ENCODE results near the gene RNASE1.

Gene RNASE1

DNA sequence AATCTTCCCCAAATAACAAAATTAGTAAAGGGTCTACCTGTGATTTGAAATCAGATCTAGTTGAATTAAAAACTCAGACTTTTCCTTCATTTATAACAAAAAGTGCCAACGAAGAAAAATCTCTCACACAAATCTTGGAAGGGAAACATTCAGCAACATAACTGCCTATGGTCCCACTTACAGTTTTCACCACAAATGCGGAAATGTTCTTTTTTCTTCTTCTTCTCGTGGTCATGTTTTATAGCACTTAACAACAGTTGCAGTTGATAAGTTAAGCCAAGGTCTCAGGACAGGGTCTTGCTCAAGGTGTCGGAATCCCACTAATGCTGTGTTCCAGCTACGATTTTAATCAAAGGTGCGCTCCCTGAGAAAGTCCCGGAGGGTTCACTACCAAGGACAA is 11.5 kb downstream of the RNASE1 start:
- TF ChIP-seq, protein P1, sequence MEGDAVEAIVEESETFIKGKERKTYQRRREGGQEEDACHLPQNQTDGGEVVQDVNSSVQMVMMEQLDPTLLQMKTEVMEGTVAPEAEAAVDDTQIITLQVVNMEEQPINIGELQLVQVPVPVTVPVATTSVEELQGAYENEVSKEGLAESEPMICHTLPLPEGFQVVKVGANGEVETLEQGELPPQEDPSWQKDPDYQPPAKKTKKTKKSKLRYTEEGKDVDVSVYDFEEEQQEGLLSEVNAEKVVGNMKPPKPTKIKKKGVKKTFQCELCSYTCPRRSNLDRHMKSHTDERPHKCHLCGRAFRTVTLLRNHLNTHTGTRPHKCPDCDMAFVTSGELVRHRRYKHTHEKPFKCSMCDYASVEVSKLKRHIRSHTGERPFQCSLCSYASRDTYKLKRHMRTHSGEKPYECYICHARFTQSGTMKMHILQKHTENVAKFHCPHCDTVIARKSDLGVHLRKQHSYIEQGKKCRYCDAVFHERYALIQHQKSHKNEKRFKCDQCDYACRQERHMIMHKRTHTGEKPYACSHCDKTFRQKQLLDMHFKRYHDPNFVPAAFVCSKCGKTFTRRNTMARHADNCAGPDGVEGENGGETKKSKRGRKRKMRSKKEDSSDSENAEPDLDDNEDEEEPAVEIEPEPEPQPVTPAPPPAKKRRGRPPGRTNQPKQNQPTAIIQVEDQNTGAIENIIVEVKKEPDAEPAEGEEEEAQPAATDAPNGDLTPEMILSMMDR (conservative IDR thresholded peaks at IDR 0.05; ENCODE audit: low read depth), result no peak
- CTCF ChIA-PET, result no interaction called here
- POLR2A ChIA-PET (ENCODE audit: low non-redundant PET), result no interaction called here
- DNase-seq (ENCODE audit: low spot score), result no peak
- no peak overlapping the region for H3K27ac ChIP-seq

DNA sequence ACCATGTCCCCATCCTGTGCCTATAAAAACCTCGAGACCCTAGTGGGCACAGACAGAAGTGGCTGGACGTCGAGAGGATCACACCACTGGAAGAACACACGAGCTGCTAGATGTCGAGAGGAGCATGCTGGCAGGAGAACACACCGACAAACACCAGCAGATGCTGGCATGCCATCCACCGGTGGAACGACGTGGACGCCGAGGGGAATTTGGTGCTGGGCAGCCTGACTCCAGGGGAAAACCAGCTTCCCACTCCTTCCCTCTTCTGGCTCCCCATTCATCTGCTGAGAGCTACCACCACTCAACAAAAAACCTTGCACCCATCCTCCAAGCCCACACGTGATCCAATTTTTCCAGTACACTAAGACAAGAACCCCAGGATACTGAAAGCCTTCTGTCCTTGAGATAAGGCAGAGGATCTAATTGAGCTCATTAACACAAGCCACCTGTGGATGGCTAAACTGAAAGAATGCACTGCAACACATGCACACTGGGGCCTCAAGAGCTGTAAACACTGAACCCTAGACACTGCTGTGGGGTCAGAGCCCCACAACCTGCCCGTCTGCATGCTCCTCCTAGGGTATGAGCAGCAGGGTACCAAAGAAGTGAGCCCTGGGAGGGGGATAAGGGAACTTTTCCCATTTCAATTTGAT is 12.1 kb downstream of the RNASE1 start:
- DNase-seq (ENCODE audit: low spot score), result no peak
- TF ChIP-seq, protein P1 (conservative IDR thresholded peaks at IDR 0.05; ENCODE audit: low read depth), result no peak
- POLR2A ChIA-PET (ENCODE audit: low non-redundant PET), result no interaction called here
- no peak overlapping the region for H3K27ac ChIP-seq
- CTCF ChIA-PET, result no interaction called here

DNA sequence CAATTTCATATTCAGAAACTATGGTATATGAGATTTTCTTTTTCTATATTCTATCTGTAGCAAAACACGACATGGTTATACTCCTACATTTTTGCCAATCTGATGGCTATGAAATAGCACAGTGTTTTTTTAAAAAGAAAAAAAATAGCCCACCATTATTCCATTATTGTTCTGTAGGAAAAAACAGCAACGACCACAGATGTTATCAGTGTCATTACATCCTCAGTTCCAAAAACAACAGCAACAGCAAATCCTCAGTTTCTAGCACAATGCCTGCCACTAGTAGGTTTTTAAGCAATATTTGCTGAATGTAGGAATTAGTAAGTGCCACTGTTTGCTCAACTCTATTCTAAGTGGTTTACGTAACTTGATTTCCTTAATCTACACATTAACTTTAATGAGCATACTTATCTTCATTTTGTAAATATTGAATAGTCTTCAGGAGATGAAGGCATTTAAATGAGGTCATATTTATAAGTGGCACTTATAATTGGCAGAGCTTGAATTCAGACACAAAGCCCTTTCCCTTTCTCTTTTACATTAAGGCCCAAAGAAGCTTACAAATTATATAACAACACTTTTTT is 13.3 kb downstream of the RNASE1 start:
- TF ChIP-seq, protein P1 (conservative IDR thresholded peaks at IDR 0.05; ENCODE audit: low read depth), result no peak
- ChIA-PET CTCF (no interaction called here), POLR2A (ENCODE audit: low non-redundant PET) (no interaction called here)
- H3K27ac ChIP-seq, result no peak overlapping the region
- DNase-seq (ENCODE audit: low spot score), result no peak

DNA sequence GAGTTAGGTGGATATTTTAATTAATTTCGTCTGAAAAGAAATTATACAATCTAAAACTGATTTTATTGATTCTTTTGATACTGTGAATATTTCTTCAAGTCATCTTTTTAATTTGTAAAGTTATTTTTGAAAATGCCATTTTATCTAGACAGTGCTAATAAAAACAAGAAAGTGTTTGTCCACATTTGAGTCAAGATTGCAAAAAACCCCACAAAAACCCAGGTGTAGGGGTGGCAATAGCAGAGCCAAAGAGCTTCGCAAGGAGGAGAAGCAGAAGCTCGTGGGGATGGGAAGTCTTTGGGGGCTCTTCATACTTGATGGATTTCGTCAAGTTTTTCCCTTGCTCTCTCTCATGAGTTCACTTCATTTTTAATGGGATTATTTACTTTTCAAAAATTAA is 15.6 kb downstream of the RNASE1 start:
- TF ChIP-seq, protein P1 (conservative IDR thresholded peaks at IDR 0.05; ENCODE audit: low read depth), result no peak
- no peak for DNase-seq (ENCODE audit: low spot score)
- H3K27ac ChIP-seq, result no peak overlapping the region
- ChIA-PET POLR2A (ENCODE audit: low non-redundant PET) (no interaction called here), CTCF (no interaction called here)

DNA sequence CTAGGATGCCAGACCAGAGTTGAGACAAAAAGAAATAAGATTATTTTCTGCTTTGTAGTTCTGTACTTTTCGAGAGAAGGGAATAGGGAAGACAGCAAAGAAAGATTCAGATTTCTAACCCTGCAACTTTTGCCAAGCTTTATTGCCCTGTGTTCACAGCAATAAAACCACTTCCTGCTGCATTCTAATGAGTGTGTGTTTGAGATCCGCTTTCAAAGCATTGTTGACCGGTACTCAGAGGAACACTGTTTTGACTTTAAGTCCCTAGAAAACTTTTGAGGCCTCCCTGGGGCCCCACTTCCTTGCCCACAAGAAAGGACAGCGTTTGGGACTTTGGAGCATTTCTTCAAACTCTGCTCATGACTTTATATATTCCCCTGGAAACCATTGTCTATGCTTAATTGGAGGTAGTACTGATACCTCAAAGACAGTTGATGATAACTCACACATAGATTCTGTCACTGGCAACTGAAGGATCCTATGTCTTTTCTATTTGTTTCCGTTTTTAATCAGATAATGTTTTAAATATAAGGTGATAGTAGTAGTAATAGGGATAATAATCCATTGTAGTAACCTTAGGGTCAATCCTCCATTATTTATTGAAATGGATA is 20.3 kb downstream of the RNASE1 start:
- POLR2A ChIA-PET (ENCODE audit: low non-redundant PET), result no interaction called here
- TF ChIP-seq, protein P1 (conservative IDR thresholded peaks at IDR 0.05; ENCODE audit: low read depth), result no peak
- H3K27ac ChIP-seq, result no peak overlapping the region
- CTCF ChIA-PET, result no interaction called here
- no peak for DNase-seq (ENCODE audit: low spot score)

DNA sequence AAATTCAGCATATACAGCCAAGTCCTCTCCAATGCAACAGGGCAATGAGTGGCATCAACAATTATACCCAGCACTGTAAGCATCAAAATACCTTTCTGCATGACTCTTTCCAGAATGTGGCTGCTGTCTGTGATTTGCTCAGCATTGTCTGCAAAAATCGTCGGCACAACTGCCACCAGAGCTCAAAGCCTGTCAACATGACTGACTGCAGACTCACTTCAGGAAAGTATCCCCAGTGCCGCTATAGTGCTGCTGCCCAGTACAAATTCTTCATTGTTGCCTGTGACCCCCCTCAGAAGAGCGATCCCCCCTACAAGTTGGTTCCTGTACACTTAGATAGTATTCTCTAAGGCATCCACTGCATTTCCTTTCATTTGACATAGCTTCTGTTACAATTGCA is 20.8 kb downstream of the RNASE1 start:
- POLR2A ChIA-PET (ENCODE audit: low non-redundant PET), result no interaction called here
- TF ChIP-seq, protein P1 (conservative IDR thresholded peaks at IDR 0.05; ENCODE audit: low read depth), result no peak
- H3K27ac ChIP-seq, result no peak overlapping the region
- CTCF ChIA-PET, result no interaction called here
- DNase-seq (ENCODE audit: low spot score), result no peak
